Endothelial cell of umbilical vein (primary cell): ENCODE measurements around the gene PPP2R3B. TPM values are rescaled to one million over a fixed set of nuclear protein-coding genes. Genes with fewer than 3 reads are reported as not detected.

Experiments used
- BruUV-seq: library from RNA; stranded (reverse); fragments of 400-500 nt; replicated peaks from 2 replicates; lab custom pipeline; 2021; lab: Mats Ljungman, UMichigan
- CTCF ChIA-PET: fragments of 300-600, 350-600 bp; sonication (Branson Sonifier 250); formaldehyde crosslinking; loops from one replicate; lab custom pipeline; 2021; ENCODE audit warnings: antibody characterized with exemption, inconsistent platforms; lab: Charles Lee
- POLR2A ChIA-PET: fragments of 300-600, 350-600 bp; sonication (Branson Sonifier 250); formaldehyde crosslinking; loops from one replicate; lab custom pipeline; 2021; ENCODE audit warnings: antibody characterized with exemption, inconsistent platforms; lab: Charles Lee
- DNase-seq: peaks from one replicate; pipeline ENCODE4 v3.0.0-alpha.2; 2011; ENCODE audit warnings: low read depth, low spot score
- FAIRE-seq: peaks from 2 replicates; lab custom pipeline; 2011; peaks lifted over from hg19 to GRCh38; lab: Jason Lieb, UNC
- H2AFZ ChIP-seq: 2 replicates; pipeline ENCODE4 v1.6.0; 2012; ENCODE audit warnings: low read depth, low read length, control low read depth, inconsistent platforms
- H3K27ac ChIP-seq: 2 replicates; pipeline ENCODE4 v1.5.1; 2011; ENCODE audit warnings: low read depth, mild to moderate bottlenecking, control low read depth, low read length, moderate library complexity; ENCODE audit not compliant: insufficient read depth
- H3K27me3 ChIP-seq, 2 experiments: 2 replicates each; pipeline versions ENCODE4 v1.6.0 to v1.6.1; 2011; ENCODE audit warnings: low read length in 2 of 2, mixed read lengths in 1 of 2; ENCODE audit not compliant: control insufficient read depth in 2 of 2, insufficient read depth in 2 of 2
- H3K36me3 ChIP-seq, 2 experiments: 2 replicates in 1 of 2; 3 replicates in 1 of 2; pipeline ENCODE4 v1.5.1; 2011; ENCODE audit warnings: low read length in 2 of 2, mild to moderate bottlenecking in 1 of 2, moderate library complexity in 1 of 2; ENCODE audit not compliant: control insufficient read depth in 2 of 2, insufficient read depth in 2 of 2; ENCODE audit errors: extremely low read depth in 1 of 2
- H3K4me1 ChIP-seq: 3 replicates; pipeline ENCODE4 v1.5.1; 2011; ENCODE audit warnings: mild to moderate bottlenecking, low read length; ENCODE audit not compliant: control insufficient read depth, insufficient read depth; ENCODE audit errors: extremely low read depth
- H3K4me2 ChIP-seq: 2 replicates; pipeline ENCODE4 v1.6.1; 2011; ENCODE audit warnings: low read length, control low read depth, mixed read lengths; ENCODE audit not compliant: insufficient read depth
- H3K4me3 ChIP-seq, 3 experiments: fragments of 200-600 bp in 1 of 3; sonication (generic), shearing (Covaris generic) in 1 of 3; replicated peaks in 1 of 3; 2 replicates each; pipeline ENCODE4 v1.5.1; 2011 to 2016; ENCODE audit warnings: control low read depth in 3 of 3, low read length in 3 of 3, mild to moderate bottlenecking in 2 of 3, inconsistent platforms in 1 of 3, low read depth in 1 of 3, moderate library complexity in 1 of 3; ENCODE audit not compliant: insufficient read depth in 1 of 3
- H3K79me2 ChIP-seq: 2 replicates; pipeline ENCODE4 v1.6.0; 2012; ENCODE audit warnings: low read length, inconsistent platforms; ENCODE audit not compliant: control insufficient read depth, insufficient read depth
- H3K9ac ChIP-seq: replicated peaks from 2 replicates; pipeline ENCODE3; 2011; ENCODE audit warnings: low read length, control low read depth; ENCODE audit not compliant: insufficient read depth; ENCODE audit errors: extremely low read depth
- H3K9me1 ChIP-seq: replicated peaks from 3 replicates; pipeline ENCODE4 v1.6.0; 2011; ENCODE audit warnings: mild to moderate bottlenecking, low read length; ENCODE audit not compliant: control insufficient read depth, insufficient read depth; ENCODE audit errors: extremely low read depth
- H3K9me3 ChIP-seq: replicated peaks from 2 replicates; pipeline ENCODE4 v1.5.1; 2012; ENCODE audit warnings: low read length, inconsistent platforms; ENCODE audit not compliant: control insufficient read depth, insufficient read depth
- H4K20me1 ChIP-seq: replicated peaks from 2 replicates; pipeline ENCODE3; 2011; ENCODE audit warnings: mild to moderate bottlenecking, low read length; ENCODE audit not compliant: control insufficient read depth, insufficient read depth; ENCODE audit errors: extremely low read depth
- EZH2 ChIP-seq: IDR thresholded peaks from 2 replicates; pipeline ENCODE4 v1.6.1; 2012; ENCODE audit warnings: borderline replicate concordance, low read depth, mild to moderate bottlenecking, moderate library complexity, low read length, inconsistent platforms; ENCODE audit not compliant: severe bottlenecking
- FOS ChIP-seq: IDR thresholded peaks from 2 replicates; pipeline ENCODE4 v1.6.1; 2011; ENCODE audit warnings: mild to moderate bottlenecking, low read length, moderate library complexity, borderline replicate concordance; ENCODE audit not compliant: insufficient read depth
- GATA2 ChIP-seq: IDR thresholded peaks from 2 replicates; pipeline ENCODE4 v1.7.0; 2011; ENCODE audit warnings: low read depth, mild to moderate bottlenecking, moderate library complexity, mixed read lengths, low read length; ENCODE audit not compliant: insufficient read length, insufficient read depth
- JUN ChIP-seq: IDR thresholded peaks from 2 replicates; pipeline ENCODE4 v1.6.1; 2011; ENCODE audit warnings: borderline replicate concordance, low read depth; ENCODE audit not compliant: insufficient read length, insufficient read depth
- MYC ChIP-seq: IDR thresholded peaks from one replicate; pipeline ENCODE4 v1.6.1; 2011; ENCODE audit warnings: mild to moderate bottlenecking, low read depth, low read length
- POLR2A ChIP-seq: IDR thresholded peaks from 2 replicates; pipeline ENCODE4 v1.6.1; 2012; ENCODE audit warnings: low read depth, mild to moderate bottlenecking, control low read depth, low read length
- POLR2AphosphoS5 ChIP-seq: IDR thresholded peaks from 2 replicates; pipeline ENCODE4 v1.6.1; 2012; ENCODE audit warnings: low read depth, mild to moderate bottlenecking, control low read depth, low read length, moderate library complexity; ENCODE audit not compliant: insufficient read depth
- dilution Hi-C: fragments of 300-500 bp; cut with MboI; formaldehyde crosslinking; loops from one replicate; pipeline ENCODE4 v1.15.0; 2019; ENCODE audit warnings: low sequenced_read_pairs; ENCODE audit not compliant: extremely low pct_ligation_motif_present
- intact Hi-C: fragments of 100-400 bp; cut with micrococcal nuclease; formaldehyde crosslinking; loops from one replicate; pipeline ENCODE4 v1.10.0; 2022
- polyA plus RNA-seq, 4 experiments: library from polyadenylated mRNA; depleted of rRNA in 3 of 4; stranded (reverse) in 3 of 4; unstranded in 1 of 4; fragments of >200 nt; gene quantifications; 2 replicates each; pipeline versions ENCODE4 v1.2.1 to v1.2.3, GENCODE V29; 2011 to 2012; ENCODE audit warnings: missing spikeins in 1 of 4
- total RNA-seq: library from RNA; stranded (reverse); gene quantifications from 2 replicates; pipeline ENCODE4 v1.2.3, GENCODE V29; 2021
- TF ChIP-seq, protein P1 (sequence below), 2 donors: IDR thresholded peaks; 1 replicate in 1 of 2; 2 replicates in 1 of 2; pipeline ENCODE4 v1.5.1; 2011; ENCODE audit warnings: low read length in 2 of 2, mild to moderate bottlenecking in 2 of 2, moderate library complexity in 2 of 2, control low read depth in 1 of 2, inconsistent platforms in 1 of 2, low read depth in 1 of 2; ENCODE audit not compliant: insufficient read depth in 1 of 2; ENCODE audit errors: extremely low read depth in 1 of 2
- TF ChIP-seq, protein P2 (sequence below): IDR thresholded peaks from 2 replicates; pipeline ENCODE4 v1.6.1; 2011; ENCODE audit not compliant: insufficient read depth, insufficient read length

PPP2R3B gene
- total and polyA plus RNA-seq, 2 donors (not counting 3 experiments of a cell fraction or from before 2014, with no cell fraction given): 19.1 to 33.6 TPM

- peaks cover 0 to 3% of the 10 kb centered on the region in 2 experiments for H3K27me3 ChIP-seq
- CTCF ChIA-PET: no interaction called here
- no peak overlapping the region for H3K4me3 ChIP-seq
- no peak for FAIRE-seq
- H3K4me1 ChIP-seq: no peaks in the 10 kb centered on the region
- no TSS peak for BruUV-seq
- dilution Hi-C loops (no loop called here), intact Hi-C loops (no loop called here)
- H3K4me2 ChIP-seq: no peak overlapping the region
- no peak for DNase-seq
- H2AFZ ChIP-seq: no peak overlapping the region
- no peak overlapping the region for H3K27ac ChIP-seq
- H4K20me1 ChIP-seq: no peaks in the 10 kb centered on the region
- H3K79me2 ChIP-seq: no peaks in the 10 kb centered on the region
- H3K9me1 ChIP-seq: no peaks in the 10 kb centered on the region
- POLR2A ChIA-PET: no interaction called here
- no peak for TF ChIP-seq FOS
- TF ChIP-seq, protein P1, sequence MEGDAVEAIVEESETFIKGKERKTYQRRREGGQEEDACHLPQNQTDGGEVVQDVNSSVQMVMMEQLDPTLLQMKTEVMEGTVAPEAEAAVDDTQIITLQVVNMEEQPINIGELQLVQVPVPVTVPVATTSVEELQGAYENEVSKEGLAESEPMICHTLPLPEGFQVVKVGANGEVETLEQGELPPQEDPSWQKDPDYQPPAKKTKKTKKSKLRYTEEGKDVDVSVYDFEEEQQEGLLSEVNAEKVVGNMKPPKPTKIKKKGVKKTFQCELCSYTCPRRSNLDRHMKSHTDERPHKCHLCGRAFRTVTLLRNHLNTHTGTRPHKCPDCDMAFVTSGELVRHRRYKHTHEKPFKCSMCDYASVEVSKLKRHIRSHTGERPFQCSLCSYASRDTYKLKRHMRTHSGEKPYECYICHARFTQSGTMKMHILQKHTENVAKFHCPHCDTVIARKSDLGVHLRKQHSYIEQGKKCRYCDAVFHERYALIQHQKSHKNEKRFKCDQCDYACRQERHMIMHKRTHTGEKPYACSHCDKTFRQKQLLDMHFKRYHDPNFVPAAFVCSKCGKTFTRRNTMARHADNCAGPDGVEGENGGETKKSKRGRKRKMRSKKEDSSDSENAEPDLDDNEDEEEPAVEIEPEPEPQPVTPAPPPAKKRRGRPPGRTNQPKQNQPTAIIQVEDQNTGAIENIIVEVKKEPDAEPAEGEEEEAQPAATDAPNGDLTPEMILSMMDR (IDR thresholded peaks at IDR 0.05; ENCODE audit: extremely low read depth in 1 of 2, insufficient read depth in 1 of 2, low read depth in 1 of 2, low read length in 2 of 2): no peak
- TF ChIP-seq POLR2A: no peak
- no peak for TF ChIP-seq POLR2AphosphoS5
- no peak for TF ChIP-seq MYC
- TF ChIP-seq, protein P2, sequence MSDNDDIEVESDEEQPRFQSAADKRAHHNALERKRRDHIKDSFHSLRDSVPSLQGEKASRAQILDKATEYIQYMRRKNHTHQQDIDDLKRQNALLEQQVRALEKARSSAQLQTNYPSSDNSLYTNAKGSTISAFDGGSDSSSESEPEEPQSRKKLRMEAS: no peak
- no peak for TF ChIP-seq JUN
- no peak for TF ChIP-seq EZH2
- TF ChIP-seq GATA2: no peak
- no peaks in the 10 kb centered on the region for H3K9me3 ChIP-seq
- peaks cover 0 to 3% of the 10 kb centered on the region in 2 experiments for H3K36me3 ChIP-seq
- H3K9ac ChIP-seq: no peak overlapping the region
Measured at GRCh38 chrX:335758-336155, 51.0 kb downstream of the PPP2R3B start.
